Measurements from ENCODE around the gene NPHP4. TPM values are rescaled to one million over a fixed set of nuclear protein-coding genes. Genes with fewer than 3 reads are reported as not detected.

The NPHP4 gene
- total and polyA plus RNA-seq, 10 of the 15 experiments (the other 5 are each of a cell fraction or from before 2014, with no cell fraction given): 0.16 to 10.5 (median 3.1) TPM

DNA sequence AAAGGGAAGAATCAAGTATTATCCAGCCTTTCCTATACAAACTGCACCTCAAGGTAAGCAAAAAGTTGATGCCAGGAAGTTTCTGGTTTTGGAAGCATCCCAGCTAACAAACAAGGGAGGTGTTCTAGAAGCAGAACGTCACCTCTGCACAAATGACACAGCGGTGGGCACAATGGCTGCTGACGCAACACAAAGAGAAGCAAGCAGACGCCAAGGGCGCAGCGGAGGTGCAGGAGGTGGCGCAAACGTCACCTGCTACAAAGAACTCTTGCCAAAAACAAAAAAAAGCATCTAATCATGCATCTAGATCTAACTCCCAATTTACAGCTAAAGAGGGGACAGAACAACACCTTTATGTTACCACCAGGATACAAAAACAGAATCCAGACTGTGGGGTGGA is 88.5 kb downstream of the NPHP4 start (continued):
- TF ChIP-seq, protein P1, sequence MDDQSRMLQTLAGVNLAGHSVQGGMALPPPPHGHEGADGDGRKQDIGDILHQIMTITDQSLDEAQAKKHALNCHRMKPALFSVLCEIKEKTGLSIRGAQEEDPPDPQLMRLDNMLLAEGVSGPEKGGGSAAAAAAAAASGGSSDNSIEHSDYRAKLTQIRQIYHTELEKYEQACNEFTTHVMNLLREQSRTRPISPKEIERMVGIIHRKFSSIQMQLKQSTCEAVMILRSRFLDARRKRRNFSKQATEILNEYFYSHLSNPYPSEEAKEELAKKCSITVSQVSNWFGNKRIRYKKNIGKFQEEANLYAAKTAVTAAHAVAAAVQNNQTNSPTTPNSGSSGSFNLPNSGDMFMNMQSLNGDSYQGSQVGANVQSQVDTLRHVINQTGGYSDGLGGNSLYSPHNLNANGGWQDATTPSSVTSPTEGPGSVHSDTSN (IDR thresholded peaks at IDR 0.05; ENCODE audit: insufficient replicate concordance, low read depth, low read length): no peak

DNA sequence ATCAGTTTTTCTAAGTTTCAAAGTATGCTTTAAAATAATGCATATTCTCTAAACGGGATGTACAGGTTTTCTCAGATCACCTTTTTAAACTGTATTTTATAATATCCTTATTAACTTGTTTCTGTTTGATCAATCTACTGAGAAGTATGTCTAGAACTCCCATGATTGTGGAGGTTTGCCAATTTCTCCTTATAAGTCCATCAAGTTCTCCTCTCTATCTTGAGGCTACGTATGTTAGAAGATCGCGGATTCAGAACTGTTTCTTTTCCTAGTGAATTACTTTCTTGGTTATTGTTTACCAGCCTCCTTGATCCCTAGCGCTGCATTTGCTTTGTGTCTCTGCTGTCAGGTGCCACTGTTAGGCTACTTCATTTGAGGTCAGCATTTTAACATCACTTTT is 89.2 kb downstream of the NPHP4 start:
- Histone ChIP-seq H3K9ac (ENCODE audit: control insufficient read depth, insufficient read depth, low read length) (no peak overlapping the region), H3K27ac (ENCODE audit: control insufficient read depth, insufficient read depth) (no peak overlapping the region), H3K9me3 (replicated peaks; ENCODE audit: control insufficient read depth, insufficient read depth, low read length) (no peaks in the 10 kb centered on the region), H2AFZ (ENCODE audit: control insufficient read depth, low read depth, low read length) (no peak overlapping the region), H3K4me1 (ENCODE audit: control insufficient read depth, insufficient read depth, low read length) (no peaks in the 10 kb centered on the region), H3K79me2 (ENCODE audit: control insufficient read depth, insufficient read depth, low read length) (no peaks in the 10 kb centered on the region), H4K20me1 (ENCODE audit: control insufficient read depth, insufficient read depth) (no peaks in the 10 kb centered on the region), H3K36me3 (ENCODE audit: control insufficient read depth in 2 of 2, insufficient read depth in 2 of 2, low read length in 1 of 2) (peaks cover 0 to 3% of the 10 kb centered on the region in 2 experiments; a peak in 3 of 4 replicates), H3K4me3 (no peak overlapping the region), H3K27me3 (replicated peaks in 1 of 2; ENCODE audit: control insufficient read depth in 2 of 2, insufficient read depth in 2 of 2, low read length in 1 of 2) (no peaks in the 10 kb centered on the region), H3K4me2 (ENCODE audit: control insufficient read depth, insufficient read depth) (no peak overlapping the region)
- no TSS peak for BruUV-seq (replicated peaks)
- ChIA-PET RAD21 (ENCODE audit: unreplicated experiment) (no interaction called here), CTCF (no interaction called here), SMC1A (ENCODE audit: uncharacterized antibody, unreplicated experiment) (no interaction called here), POLR2A (no interaction called here)
- no peak for DNase-seq (ENCODE audit: low read depth, low spot score)
- intact Hi-C loops (cut with micrococcal nuclease; ENCODE audit: unreplicated experiment): no loop called here
- ATAC-seq: no peak
- FAIRE-seq: no peak
- 97% methylated on average over 5 of the region's 5 CpGs for WGBS (ENCODE audit: insufficient coverage, insufficient replicate concordance, low lambda C conversion rate, missing lambda C conversion rate)
- in situ Hi-C loops (cut with MboI): no loop called here
- TF ChIP-seq, protein P2, sequence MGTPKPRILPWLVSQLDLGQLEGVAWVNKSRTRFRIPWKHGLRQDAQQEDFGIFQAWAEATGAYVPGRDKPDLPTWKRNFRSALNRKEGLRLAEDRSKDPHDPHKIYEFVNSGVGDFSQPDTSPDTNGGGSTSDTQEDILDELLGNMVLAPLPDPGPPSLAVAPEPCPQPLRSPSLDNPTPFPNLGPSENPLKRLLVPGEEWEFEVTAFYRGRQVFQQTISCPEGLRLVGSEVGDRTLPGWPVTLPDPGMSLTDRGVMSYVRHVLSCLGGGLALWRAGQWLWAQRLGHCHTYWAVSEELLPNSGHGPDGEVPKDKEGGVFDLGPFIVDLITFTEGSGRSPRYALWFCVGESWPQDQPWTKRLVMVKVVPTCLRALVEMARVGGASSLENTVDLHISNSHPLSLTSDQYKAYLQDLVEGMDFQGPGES (IDR thresholded peaks at IDR 0.05): no peak

DNA sequence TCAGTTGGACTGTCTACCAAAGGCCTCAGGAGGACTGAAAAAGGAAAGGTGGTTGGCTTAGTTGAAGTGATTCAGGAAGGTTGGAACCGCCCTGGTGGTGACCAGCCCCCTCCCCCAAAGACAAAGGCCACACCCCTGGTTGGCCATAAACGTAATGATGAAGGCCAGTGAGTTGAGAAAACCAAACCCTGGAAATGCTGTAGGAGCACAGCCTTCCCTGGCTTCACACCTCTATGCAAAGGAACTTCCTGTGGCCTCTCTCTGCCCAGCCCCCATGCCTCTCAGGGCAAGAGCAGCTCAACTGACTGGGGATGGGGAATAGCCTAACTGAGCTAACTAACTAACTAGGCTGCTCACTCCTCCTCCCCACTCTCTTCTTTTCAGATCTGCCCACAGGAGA is 90.4 kb downstream of the NPHP4 start:
- ATAC-seq: no peak
- no peaks in the 10 kb centered on the region for H3K27me3 ChIP-seq (replicated peaks in 1 of 2; ENCODE audit: control insufficient read depth in 2 of 2, insufficient read depth in 2 of 2, low read length in 1 of 2)
- H3K9me3 ChIP-seq (replicated peaks; ENCODE audit: control insufficient read depth, insufficient read depth, low read length): no peaks in the 10 kb centered on the region
- ChIA-PET SMC1A (ENCODE audit: uncharacterized antibody, unreplicated experiment) (no interaction called here), RAD21 (ENCODE audit: unreplicated experiment) (no interaction called here), POLR2A (no interaction called here), CTCF (no interaction called here)
- H3K4me3 ChIP-seq: no peak overlapping the region
- intact Hi-C loops (cut with micrococcal nuclease; ENCODE audit: unreplicated experiment) (no loop called here), in situ Hi-C loops (cut with MboI) (no loop called here)
- 75% methylated on average over 2 of the region's 2 CpGs for WGBS (ENCODE audit: insufficient coverage, insufficient replicate concordance, low lambda C conversion rate, missing lambda C conversion rate)
- FAIRE-seq: no peak
- H3K36me3 ChIP-seq (ENCODE audit: control insufficient read depth in 2 of 2, insufficient read depth in 2 of 2, low read length in 1 of 2): peaks cover 0 to 3% of the 10 kb centered on the region in 2 experiments; a peak in 3 of 4 replicates
- no peak overlapping the region for H3K27ac ChIP-seq (ENCODE audit: control insufficient read depth, insufficient read depth)
- H3K4me1 ChIP-seq (ENCODE audit: control insufficient read depth, insufficient read depth, low read length): no peaks in the 10 kb centered on the region
- no peaks in the 10 kb centered on the region for H4K20me1 ChIP-seq (ENCODE audit: control insufficient read depth, insufficient read depth)
- no TSS peak for BruUV-seq (replicated peaks)
- H3K9ac ChIP-seq (ENCODE audit: control insufficient read depth, insufficient read depth, low read length): no peak overlapping the region
- TF ChIP-seq STAT1 (conservative IDR thresholded peaks at IDR 0.05) (no peak), NRF1 (conservative IDR thresholded peaks at IDR 0.05; ENCODE audit: low read depth, low read length) (no peak), SREBF2 (IDR thresholded peaks at IDR 0.05; ENCODE audit: low read length) (no peak), NFXL1 (IDR thresholded peaks at IDR 0.05; ENCODE audit: borderline replicate concordance) (no peak)
- TF ChIP-seq, protein P3, sequence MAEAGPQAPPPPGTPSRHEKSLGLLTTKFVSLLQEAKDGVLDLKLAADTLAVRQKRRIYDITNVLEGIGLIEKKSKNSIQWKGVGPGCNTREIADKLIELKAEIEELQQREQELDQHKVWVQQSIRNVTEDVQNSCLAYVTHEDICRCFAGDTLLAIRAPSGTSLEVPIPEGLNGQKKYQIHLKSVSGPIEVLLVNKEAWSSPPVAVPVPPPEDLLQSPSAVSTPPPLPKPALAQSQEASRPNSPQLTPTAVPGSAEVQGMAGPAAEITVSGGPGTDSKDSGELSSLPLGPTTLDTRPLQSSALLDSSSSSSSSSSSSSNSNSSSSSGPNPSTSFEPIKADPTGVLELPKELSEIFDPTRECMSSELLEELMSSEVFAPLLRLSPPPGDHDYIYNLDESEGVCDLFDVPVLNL (IDR thresholded peaks at IDR 0.05; ENCODE audit: low read depth, low read length): no peak
- no peaks in the 10 kb centered on the region for H3K79me2 ChIP-seq (ENCODE audit: control insufficient read depth, insufficient read depth, low read length)
- H3K4me2 ChIP-seq (ENCODE audit: control insufficient read depth, insufficient read depth): no peak overlapping the region
- no peak for DNase-seq (ENCODE audit: low read depth, low spot score)
- no peak overlapping the region for H2AFZ ChIP-seq (ENCODE audit: control insufficient read depth, low read depth, low read length)

All from GM12878 (cell line).